Small intestine (tissue), 7 donors: ENCODE results near the gene SELENOM. TPM values are rescaled to one million over a fixed set of nuclear protein-coding genes. Genes with fewer than 3 reads are reported as not detected.

Experiments used
- DNase-seq, 2 donors: peaks; one replicate each; pipeline versions ENCODE4 v3.0.0 to v3.0.0-alpha.2; 2013
- FAIRE-seq: peaks from 2 replicates; lab custom pipeline; 2012; peaks lifted over from hg19 to GRCh38; lab: Jason Lieb, UNC
- H3K27ac ChIP-seq, 3 donors: one replicate each; pipeline ENCODE4 v1.5.1; 2013; ENCODE audit warnings: low read length in 2 of 3, mild to moderate bottlenecking in 2 of 3, control low read depth in 1 of 3, inconsistent platforms in 1 of 3, low read depth in 1 of 3, moderate library complexity in 1 of 3
- H3K27me3 ChIP-seq, 3 donors: one replicate each; pipeline ENCODE4 v1.6.1; 2013; ENCODE audit warnings: low read length in 3 of 3, inconsistent platforms in 1 of 3; ENCODE audit not compliant: control insufficient read depth in 3 of 3, insufficient read depth in 3 of 3
- H3K36me3 ChIP-seq, 3 donors: one replicate each; pipeline ENCODE4 v1.6.1; 2013; ENCODE audit warnings: low read length in 3 of 3, inconsistent platforms in 1 of 3, low read depth in 1 of 3, mild to moderate bottlenecking in 1 of 3, moderate library complexity in 1 of 3; ENCODE audit not compliant: control insufficient read depth in 3 of 3, insufficient read depth in 2 of 3
- H3K4me1 ChIP-seq, 3 donors: one replicate each; pipeline ENCODE4 v1.6.1; 2013; ENCODE audit warnings: low read length in 2 of 3, inconsistent platforms in 1 of 3, low read depth in 1 of 3, mild to moderate bottlenecking in 1 of 3, moderate library complexity in 1 of 3; ENCODE audit not compliant: control insufficient read depth in 3 of 3, insufficient read depth in 2 of 3
- H3K4me3 ChIP-seq, 3 donors: one replicate each; pipeline ENCODE4 v1.5.1; 2013; ENCODE audit warnings: low read length in 3 of 3, control low read depth in 1 of 3, inconsistent platforms in 1 of 3, low read depth in 1 of 3, mild to moderate bottlenecking in 1 of 3, moderate library complexity in 1 of 3
- H3K9me3 ChIP-seq, 2 donors: one replicate each; pipeline ENCODE4 v1.6.1; 2013; ENCODE audit warnings: low read depth in 1 of 2, low read length in 1 of 2; ENCODE audit not compliant: control insufficient read depth in 2 of 2, insufficient read depth in 1 of 2
- WGBS, 3 donors: extraction: QIAGEN DNeasy Blood & Tissue Kit; methylation state at CpG; one replicate each; pipeline ENCODE4 v1.1.7; 2013; 5-methylcytosine and 5-hydroxymethylcytosine counted together
- polyA plus RNA-seq, 4 donors: library from polyadenylated mRNA; stranded (reverse) in 3 of 4; unstranded in 1 of 4; fragments of 200-250 nt in 3 of 4; fragments of 120-200 nt in 1 of 4; gene quantifications; one replicate each; pipeline versions ENCODE4 v1.2.1 to v1.2.3, GENCODE V29; 2013
- donor health status: healthy with polysubstance abuse.
- donor health status: control.
- donor health status: control.
- donor health status: Bipolar disorder and iron deficiency.
- donor health status: healthy.

The SELENOM gene
- polyA plus RNA-seq, 4 donors: 14.8 to 163 (median 69.2) TPM

GRCh38 chr22:31084811-31085492 is 22.4 kb downstream of the SELENOM start:
- Histone ChIP-seq H3K36me3 (peaks cover 0 to 74% (median 0%) of the 10 kb centered on the region in 3 donors), H3K9me3 (no peaks in the 10 kb centered on the region), H3K4me3 (peak overlapping the region; percentile 80 to 98 (median 81)), H3K27ac (peak overlapping the region; percentile 78 to 95 (median 95)), H3K27me3 (no peaks in the 10 kb centered on the region), H3K4me1 (peaks cover 5 to 53% (median 10%) of the 10 kb centered on the region in 3 donors)
- DNase-seq: peak; percentile 81 to 91
- WGBS, 3 donors: 0 to 3% (median 1%) methylated on average over 58 to 69 of the region's 69 CpGs
- no peak for FAIRE-seq

- 7 to 12% (median 8%) methylated on average over 18 of the region's 18 CpGs for WGBS, 3 donors
- H3K36me3 ChIP-seq: peaks cover 0 to 67% (median 0%) of the 10 kb centered on the region in 3 donors
- DNase-seq (peak in 1 of 2 donors; percentile 45), FAIRE-seq (no peak)
- H3K27me3 ChIP-seq: no peaks in the 10 kb centered on the region
- peak overlapping the region; percentile 5 to 95 (median 95) for H3K27ac ChIP-seq
- H3K4me3 ChIP-seq: peak overlapping the region; percentile 13 to 98 (median 80)
- H3K9me3 ChIP-seq: no peaks in the 10 kb centered on the region
- peaks cover 5 to 61% (median 10%) of the 10 kb centered on the region in 3 donors for H3K4me1 ChIP-seq
Observed at GRCh38 chr22:31083923-31084810, 23.2 kb downstream of the SELENOM start.

- H3K27ac ChIP-seq: peak overlapping the region; percentile 5 to 95 (median 95)
- no peaks in the 10 kb centered on the region for H3K9me3 ChIP-seq
- H3K36me3 ChIP-seq: peaks cover 0 to 59% (median 0%) of the 10 kb centered on the region in 3 donors
- peak overlapping the region in 1 of 3 donors; percentile 98 for H3K4me3 ChIP-seq
- no peaks in the 10 kb centered on the region for H3K27me3 ChIP-seq
- FAIRE-seq (no peak), DNase-seq (peak; percentile 66 to 75)
- H3K4me1 ChIP-seq: peaks cover 5 to 69% (median 10%) of the 10 kb centered on the region in 3 donors
- WGBS, 3 donors: 12 to 52% (median 13%) methylated on average over 3 of the region's 3 CpGs
Observed at GRCh38 chr22:31083377-31083768, 24.0 kb downstream of the SELENOM start.

- FAIRE-seq: no peak
- DNase-seq: peak; percentile 66 to 88
- 40 to 49% (median 43%) methylated on average over 11 of the region's 11 CpGs for WGBS, 3 donors
- Histone ChIP-seq H3K4me1 (peaks cover 5 to 75% (median 10%) of the 10 kb centered on the region in 3 donors), H3K4me3 (peak overlapping the region; percentile 14 to 98 (median 56)), H3K9me3 (no peaks in the 10 kb centered on the region), H3K27ac (peak overlapping the region in 2 of 3 donors; percentile 95), H3K27me3 (no peaks in the 10 kb centered on the region), H3K36me3 (peaks cover 0 to 53% (median 0%) of the 10 kb centered on the region in 3 donors)
Observed at GRCh38 chr22:31082606-31083376, 24.6 kb downstream of the SELENOM start.

GRCh38 chr22:31081963-31082605 is 25.3 kb downstream of the SELENOM start:
- FAIRE-seq (no peak), DNase-seq (peak in 1 of 2 donors; percentile 29)
- Histone ChIP-seq H3K4me3 (peak overlapping the region; percentile 50 to 98 (median 56)), H3K9me3 (no peaks in the 10 kb centered on the region), H3K27ac (peak overlapping the region; percentile 9 to 95 (median 95)), H3K4me1 (peaks cover 5 to 74% (median 10%) of the 10 kb centered on the region in 3 donors), H3K36me3 (peaks cover 0 to 46% (median 0%) of the 10 kb centered on the region in 3 donors), H3K27me3 (no peaks in the 10 kb centered on the region)
- WGBS, 3 donors: 18 to 34% (median 18%) methylated on average over 6 of the region's 6 CpGs

GRCh38 chr22:31080848-31081649 is 26.3 kb downstream of the SELENOM start, which contains the start of gene SMTN:
Gene SMTN (plus strand): TSS chr22:31081318. CDS start chr22:31083259, 1,941 bp downstream.
- Histone ChIP-seq H3K4me3 (peak within 1 kb of the TSS; percentile 50 to 98 (median 56)), H3K9me3 (no peaks in the 10 kb centered on the region), H3K4me1 (peaks cover 5 to 67% (median 10%) of the 10 kb centered on the region in 3 donors), H3K27ac (peak within 1 kb of the TSS; percentile 55 to 95 (median 95)), H3K27me3 (no peaks in the 10 kb centered on the region), H3K36me3 (peaks cover 0 to 35% (median 0%) of the 10 kb centered on the region in 3 donors)
- FAIRE-seq (no peak), DNase-seq (peak; percentile 93 to 98)
- WGBS, 3 donors: 0 to 1% (median 1%) methylated on average over 60 to 63 of the region's 63 CpGs
